A549 (cell line): ENCODE results near the gene BTG1. TPM values are rescaled to one million over a fixed set of nuclear protein-coding genes. Genes with fewer than 3 reads are reported as not detected.

Experiments
- ATAC-seq, 2 experiments: fragments of 200-7000 bp in 1 of 2; fragments of >200 bp in 1 of 2; cut with Nextera tagmentation in 1 of 2; cut with Tn5 transposase in 1 of 2; 3 replicates each; pipeline versions ENCODE4 v1.8.0 to v1.9.1; 2018 to 2020; ENCODE audit warnings: mild to moderate bottlenecking in 1 of 2, moderate library complexity in 1 of 2
- CTCF ChIA-PET: fragments of 300-600 bp; sonication (Branson Sonifier 250); formaldehyde crosslinking; extraction: SDS; loops from one replicate; lab custom pipeline; 2021; ENCODE audit warnings: antibody characterized with exemption, inconsistent platforms; lab: Yijun Ruan, JAX
- POLR2A ChIA-PET: fragments of 350-600 bp; formaldehyde crosslinking; extraction: SDS; loops from one replicate; lab custom pipeline; 2021; ENCODE audit warnings: antibody characterized with exemption, inconsistent platforms; lab: Yijun Ruan, JAX
- DNase-seq, 2 experiments: peaks; one replicate each; pipeline versions ENCODE4 v3.0.0 to v3.0.0-alpha.2; 2011 to 2016; ENCODE audit warnings: low read depth in 1 of 2, low spot score in 1 of 2
- FAIRE-seq: peaks from 2 replicates; lab custom pipeline; 2011; peaks lifted over from hg19 to GRCh38; lab: Jason Lieb, UNC
- H3K27ac ChIP-seq, 2 experiments: fragments of >200 bp; sonication (Bioruptor Twin); formaldehyde crosslinking; 3 replicates each; pipeline ENCODE4 v1.5.1; 2016 to 2017
- H3K4me1 ChIP-seq: fragments of >200 bp; sonication (Bioruptor Twin); formaldehyde crosslinking; 3 replicates; pipeline ENCODE4 v1.6.1; 2016
- H3K4me2 ChIP-seq: fragments of >200 bp; sonication (Bioruptor Twin); formaldehyde crosslinking; 3 replicates; pipeline ENCODE4 v1.6.1; 2016
- H3K4me3 ChIP-seq: fragments of >200 bp; sonication (Bioruptor Twin); formaldehyde crosslinking; 3 replicates; pipeline ENCODE4 v1.5.1; 2016
- H3K9me3 ChIP-seq: fragments of >200 bp; sonication (Bioruptor Twin); formaldehyde crosslinking; 3 replicates; pipeline ENCODE4 v1.6.1; 2016
- CBX8 ChIP-seq: fragments of 200-600 bp; sonication (generic); IDR thresholded peaks from 2 replicates; pipeline ENCODE4 v1.6.1; 2016
- CEBPB ChIP-seq, 2 experiments: fragments of >200 bp in 1 of 2; sonication (Bioruptor Twin) in 1 of 2; formaldehyde crosslinking in 1 of 2; IDR thresholded peaks; 2 replicates each; pipeline ENCODE4 v1.6.1; 2012 to 2016
- CHD2 ChIP-seq: fragments of 150-350 bp; IDR thresholded peaks from 2 replicates; pipeline ENCODE4 v1.6.1; 2014; ENCODE audit warnings: low read length; ENCODE audit not compliant: partially characterized antibody
- ESRRA ChIP-seq: fragments of 150-350 bp; IDR thresholded peaks from 2 replicates; pipeline ENCODE4 v1.6.1; 2014; ENCODE audit warnings: mild to moderate bottlenecking, low read length, borderline replicate concordance
- FOSL2 ChIP-seq, 2 experiments: fragments of 450-650 bp in 1 of 2; fragments of >200 bp in 1 of 2; sonication (Bioruptor Twin) in 1 of 2; formaldehyde crosslinking; IDR thresholded peaks; 2 replicates each; pipeline versions ENCODE4 v1.5.0 to v1.6.1; 2016 to 2020; ENCODE audit warnings: mild to moderate bottlenecking in 1 of 2, moderate library complexity in 1 of 2
- HOXA7 ChIP-seq: fragments of 250-450 bp; sonication (Bioruptor Pico); IDR thresholded peaks from 2 replicates; pipeline ENCODE4 v1.5.0; 2020; ENCODE audit warnings: mild to moderate bottlenecking, moderate library complexity
- JUN ChIP-seq, 2 experiments: fragments of >200 bp; sonication (Bioruptor Twin); formaldehyde crosslinking; IDR thresholded peaks; 2 replicates in 1 of 2; 3 replicates in 1 of 2; pipeline ENCODE4 v1.6.1; 2016 to 2017
- MAZ ChIP-seq: fragments of 150-350 bp; IDR thresholded peaks from 2 replicates; pipeline ENCODE4 v1.6.1; 2014; ENCODE audit warnings: antibody characterized with exemption, low read depth, low read length, borderline replicate concordance
- NPAS2 ChIP-seq: fragments of 250-450 bp; sonication (Bioruptor Pico); IDR thresholded peaks from 2 replicates; pipeline ENCODE4 v1.8.0; 2022; ENCODE audit warnings: mild to moderate bottlenecking, moderate library complexity, borderline replicate concordance
- RFX5 ChIP-seq: fragments of 450-650 bp; IDR thresholded peaks from 2 replicates; pipeline ENCODE4 v1.7.1; 2014; ENCODE audit warnings: antibody characterized with exemption, mild to moderate bottlenecking, moderate library complexity
- TFCP2L1 ChIP-seq: fragments of 250-450 bp; sonication (Bioruptor Pico); IDR thresholded peaks from 2 replicates; pipeline ENCODE4 v1.5.0; 2021; ENCODE audit warnings: mild to moderate bottlenecking
- WGBS: methylation state at CpG from one replicate; pipeline ENCODE4 v1.1.6; 2017; ENCODE audit errors: missing lambda C conversion rate; 5-methylcytosine and 5-hydroxymethylcytosine counted together
- polyA plus RNA-seq, 4 experiments: library from polyadenylated mRNA; depleted of rRNA in 3 of 4; stranded (reverse); fragments of >200 nt; fragmentation: RNase III in 1 of 4; extraction: RNeasy Plus Mini Kit Qiagen cat#74134 plus additional on column Dnase treatment in 1 of 4; gene quantifications; 2 replicates in 3 of 4; 3 replicates in 1 of 4; pipeline ENCODE4 v1.2.3, GENCODE V29; 2011 to 2017
- TF ChIP-seq, protein P1 (sequence below): fragments of 250-450 bp; sonication (Bioruptor Pico); IDR thresholded peaks from 2 replicates; pipeline ENCODE4 v1.5.0; 2021; ENCODE audit warnings: mild to moderate bottlenecking, moderate library complexity, borderline replicate concordance
- TF ChIP-seq, protein P2 (sequence below): fragments of 150-350 bp; IDR thresholded peaks from 2 replicates; pipeline ENCODE4 v1.6.1; 2014; ENCODE audit warnings: low read depth, mild to moderate bottlenecking, low read length
- TF ChIP-seq, protein P3 (sequence below): IDR thresholded peaks from 2 replicates; pipeline ENCODE4 v1.6.1; 2012
- TF ChIP-seq, protein P4 (sequence below): fragments of 250-450 bp; sonication (Bioruptor Pico); IDR thresholded peaks from 2 replicates; pipeline ENCODE4 v1.5.0; 2020; ENCODE audit warnings: low read depth, mild to moderate bottlenecking, moderate library complexity

Gene BTG1
- polyA plus RNA-seq, 2 of the 4 experiments (the other 2 are of a cell fraction): 29.4 to 138 TPM

DNA sequence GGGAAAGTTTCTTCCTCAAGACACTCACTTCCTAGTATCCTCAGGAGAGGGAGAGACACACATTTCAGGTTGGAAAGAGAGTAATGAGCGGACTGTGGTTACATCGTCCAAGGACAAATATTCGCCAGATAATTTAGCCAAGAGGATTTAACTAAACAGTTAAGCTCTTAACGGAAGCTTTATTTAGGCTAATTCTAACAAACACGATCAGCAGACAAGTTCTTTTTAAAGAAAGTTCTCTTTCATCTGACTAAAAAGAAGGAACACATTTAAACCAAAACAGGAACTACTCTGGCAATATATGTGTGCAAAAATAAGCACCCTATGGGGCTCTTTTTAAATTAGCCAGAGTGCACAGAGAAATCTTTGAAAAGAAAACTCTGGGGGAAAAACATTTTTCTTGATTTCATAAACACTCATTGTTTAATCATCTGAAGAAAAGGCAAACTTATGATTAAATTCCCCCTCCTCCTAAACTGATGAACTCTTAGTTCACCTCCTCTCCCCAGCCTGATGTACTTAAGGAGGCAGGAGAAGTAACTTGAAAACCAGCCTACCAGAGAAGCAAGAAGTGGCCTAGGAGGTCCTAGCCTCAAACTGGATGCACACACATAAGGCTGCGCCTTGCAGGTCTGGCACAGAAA lies 13.3 kb upstream of the BTG1 start:
- Histone ChIP-seq H3K4me1 (peaks cover 33% of the 10 kb centered on the region), H3K4me2 (no peak overlapping the region), H3K9me3 (no peaks in the 10 kb centered on the region), H3K27ac (peak overlapping the region in 1 of 2 experiments; percentile 12; a peak in 2 of 6 replicates), H3K4me3 (no peak overlapping the region)
- FAIRE-seq (no peak), ATAC-seq (no peak), DNase-seq (no peak)
- POLR2A ChIA-PET: interaction anchor here (0.6 to 2.0 kb wide), 2 partner anchors 13 to 283 kb away, joined by 6 to 7 read pairs; partner anchors contain the start of gene BTG1
- CTCF ChIA-PET: no interaction called here
- 92% methylated on average over 6 of the region's 6 CpGs for WGBS
- TF ChIP-seq, protein P1, sequence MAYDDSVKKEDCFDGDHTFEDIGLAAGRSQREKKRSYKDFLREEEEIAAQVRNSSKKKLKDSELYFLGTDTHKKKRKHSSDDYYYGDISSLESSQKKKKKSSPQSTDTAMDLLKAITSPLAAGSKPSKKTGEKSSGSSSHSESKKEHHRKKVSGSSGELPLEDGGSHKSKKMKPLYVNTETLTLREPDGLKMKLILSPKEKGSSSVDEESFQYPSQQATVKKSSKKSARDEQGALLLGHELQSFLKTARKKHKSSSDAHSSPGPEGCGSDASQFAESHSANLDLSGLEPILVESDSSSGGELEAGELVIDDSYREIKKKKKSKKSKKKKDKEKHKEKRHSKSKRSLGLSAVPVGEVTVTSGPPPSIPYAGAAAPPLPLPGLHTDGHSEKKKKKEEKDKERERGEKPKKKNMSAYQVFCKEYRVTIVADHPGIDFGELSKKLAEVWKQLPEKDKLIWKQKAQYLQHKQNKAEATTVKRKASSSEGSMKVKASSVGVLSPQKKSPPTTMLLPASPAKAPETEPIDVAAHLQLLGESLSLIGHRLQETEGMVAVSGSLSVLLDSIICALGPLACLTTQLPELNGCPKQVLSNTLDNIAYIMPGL (CRISPR knock-in tag): no peak
- TF ChIP-seq, protein P2, sequence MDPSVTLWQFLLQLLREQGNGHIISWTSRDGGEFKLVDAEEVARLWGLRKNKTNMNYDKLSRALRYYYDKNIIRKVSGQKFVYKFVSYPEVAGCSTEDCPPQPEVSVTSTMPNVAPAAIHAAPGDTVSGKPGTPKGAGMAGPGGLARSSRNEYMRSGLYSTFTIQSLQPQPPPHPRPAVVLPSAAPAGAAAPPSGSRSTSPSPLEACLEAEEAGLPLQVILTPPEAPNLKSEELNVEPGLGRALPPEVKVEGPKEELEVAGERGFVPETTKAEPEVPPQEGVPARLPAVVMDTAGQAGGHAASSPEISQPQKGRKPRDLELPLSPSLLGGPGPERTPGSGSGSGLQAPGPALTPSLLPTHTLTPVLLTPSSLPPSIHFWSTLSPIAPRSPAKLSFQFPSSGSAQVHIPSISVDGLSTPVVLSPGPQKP: no peak
- TF ChIP-seq, protein P3, sequence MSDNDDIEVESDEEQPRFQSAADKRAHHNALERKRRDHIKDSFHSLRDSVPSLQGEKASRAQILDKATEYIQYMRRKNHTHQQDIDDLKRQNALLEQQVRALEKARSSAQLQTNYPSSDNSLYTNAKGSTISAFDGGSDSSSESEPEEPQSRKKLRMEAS: no peak
- TF ChIP-seq CBX8: no peak
- no peak for TF ChIP-seq MAZ
- no peak for TF ChIP-seq NPAS2 (CRISPR knock-in tag)
- no peak for TF ChIP-seq RFX5
- no peak for TF ChIP-seq HOXA7 (CRISPR knock-in tag)

DNA sequence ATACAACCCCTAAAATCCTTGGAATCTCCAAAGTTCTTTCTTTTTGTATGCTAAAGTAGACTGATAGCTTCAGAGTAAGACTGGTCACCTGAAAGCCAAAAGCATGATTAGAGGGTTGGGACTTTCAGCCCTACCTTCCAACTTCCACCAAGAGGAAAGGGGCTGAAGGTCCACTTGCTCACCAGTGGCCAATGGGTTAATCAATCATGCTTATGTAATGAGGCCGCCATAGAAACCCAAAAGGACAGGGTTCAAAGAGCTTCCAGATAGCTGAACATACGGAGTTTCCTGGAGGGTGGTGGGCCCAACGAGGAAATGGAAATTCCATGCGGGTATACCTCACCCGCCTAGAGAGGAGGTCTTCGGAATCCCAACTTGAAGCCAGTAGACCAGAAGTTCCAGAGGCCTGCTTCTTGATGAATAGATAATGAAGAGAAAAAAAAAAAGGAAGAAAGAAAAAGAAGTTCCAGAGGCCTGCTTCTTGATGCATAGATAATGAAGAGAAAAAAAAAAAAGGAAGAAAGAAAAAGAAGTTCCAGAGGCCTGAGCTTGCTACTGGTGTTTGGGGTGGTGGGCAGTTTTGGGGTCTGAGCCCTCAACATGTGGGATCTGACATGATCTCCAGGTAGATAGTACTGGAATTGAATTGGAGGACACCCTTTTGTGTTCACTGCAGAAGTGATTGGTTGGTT lies 11.2 kb upstream of the BTG1 start:
- Histone ChIP-seq H3K27ac (no peak overlapping the region), H3K4me3 (no peak overlapping the region), H3K9me3 (no peaks in the 10 kb centered on the region), H3K4me2 (no peak overlapping the region), H3K4me1 (peaks cover 27% of the 10 kb centered on the region)
- WGBS: 73% methylated on average over 6 of the region's 6 CpGs
- ChIA-PET POLR2A (interaction anchor here (1.9 kb wide), 1 partner anchor 11 kb away, joined by 6 read pairs; the partner anchor contains the start of gene BTG1), CTCF (interaction anchor here (0.6 to 1.7 kb wide), 2 partner anchors 245 to 775 kb away, joined by 4 to 9 read pairs; no protein-coding TSS in a partner anchor)
- TF ChIP-seq CBX8 (no peak), HOXA7 (CRISPR knock-in tag) (no peak), JUN (IDR thresholded peaks at IDR 0.05) (no peak), CHD2 (no peak), TFCP2L1 (no peak), ESRRA (no peak), FOSL2 (IDR thresholded peaks at IDR 0.05) (no peak), FOSL2 (CRISPR knock-in tag; IDR thresholded peaks at IDR 0.05) (no peak), CEBPB (IDR thresholded peaks at IDR 0.05) (no peak)
- TF ChIP-seq, protein P4, sequence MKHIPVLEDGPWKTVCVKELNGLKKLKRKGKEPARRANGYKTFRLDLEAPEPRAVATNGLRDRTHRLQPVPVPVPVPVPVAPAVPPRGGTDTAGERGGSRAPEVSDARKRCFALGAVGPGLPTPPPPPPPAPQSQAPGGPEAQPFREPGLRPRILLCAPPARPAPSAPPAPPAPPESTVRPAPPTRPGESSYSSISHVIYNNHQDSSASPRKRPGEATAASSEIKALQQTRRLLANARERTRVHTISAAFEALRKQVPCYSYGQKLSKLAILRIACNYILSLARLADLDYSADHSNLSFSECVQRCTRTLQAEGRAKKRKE (CRISPR knock-in tag): no peak
- TF ChIP-seq, protein P1 (CRISPR knock-in tag): no peak
- DNase-seq (no peak), FAIRE-seq (no peak), ATAC-seq (no peak)
